Measurements from ENCODE around the gene MAST2.

- TF ChIP-seq CTCF (IDR thresholded peaks at IDR 0.05): no peak
- TF ChIP-seq POLR2A (IDR thresholded peaks at IDR 0.05): no peak
- no peak for TF ChIP-seq POLR2AphosphoS5 (IDR thresholded peaks at IDR 0.05)
- TF ChIP-seq EP300 (IDR thresholded peaks at IDR 0.05): no peak
These were observed 255.5 kb downstream of the MAST2 start for GRCh38 chr1:46058936-46059335.

Data from upper lobe of left lung (tissue), 4 donors.